Stimulated activated CD4-positive, alpha-beta T cell treated with anti-CD3 and anti-CD28 coated beads, TNF-alpha, amount 100 ng/mL, for 1 hour (primary cell): Measurements from ENCODE around the gene SLC35E1.
"Not testable (repeated sequence)": the region's sequence is repeated elsewhere in the genome, so short reads cannot be mapped to it uniquely, and the experiment has no call there.

Source experiments
- DNase-seq, 3 donors: peaks; one replicate each; pipeline ENCODE4 v3.0.0-alpha.2; 2020; ENCODE audit warnings: low read depth in 3 of 3, low spot score in 1 of 3

The SLC35E1 gene

DNA sequence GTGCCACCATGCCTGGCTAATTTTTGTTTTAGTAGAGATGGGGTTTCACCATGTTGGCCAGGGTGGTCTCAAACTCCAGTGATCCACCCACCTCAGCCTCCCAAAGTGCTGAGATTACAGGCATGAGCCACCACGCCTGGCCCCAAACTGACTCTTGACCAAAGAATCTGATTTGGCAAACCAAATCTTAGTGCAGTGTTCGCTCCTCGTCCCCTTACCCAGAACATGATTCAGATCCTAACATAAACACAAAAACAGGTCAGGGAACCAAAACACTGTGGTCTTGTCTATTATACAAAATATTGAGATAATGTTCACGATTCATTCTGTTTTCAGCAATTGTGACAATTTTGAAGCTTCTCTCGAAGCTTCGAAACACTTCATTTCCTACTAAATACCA lies 20.3 kb downstream of the SLC35E1 start:
- not testable (repeated sequence) for DNase-seq

DNA sequence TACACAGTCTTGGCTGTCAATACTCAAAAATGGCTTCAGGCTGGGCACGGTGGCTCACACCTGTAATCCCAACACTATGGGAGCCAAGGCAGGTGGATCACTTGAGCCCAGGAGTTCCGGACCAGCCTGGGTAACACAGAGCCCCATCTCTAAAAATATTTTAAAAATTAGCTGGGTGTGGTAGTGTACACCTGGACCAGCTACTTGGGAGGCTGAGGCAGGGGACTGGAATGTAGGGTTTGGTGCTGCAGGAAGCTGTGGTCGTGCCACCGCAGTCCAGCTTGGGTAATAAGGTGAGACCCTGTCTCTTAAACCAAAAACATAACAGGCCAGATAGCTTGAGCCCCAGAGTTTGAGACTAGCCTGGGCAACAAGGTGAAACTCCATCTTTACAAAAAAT lies 23.3 kb downstream of the SLC35E1 start:
- no peak for DNase-seq

DNA sequence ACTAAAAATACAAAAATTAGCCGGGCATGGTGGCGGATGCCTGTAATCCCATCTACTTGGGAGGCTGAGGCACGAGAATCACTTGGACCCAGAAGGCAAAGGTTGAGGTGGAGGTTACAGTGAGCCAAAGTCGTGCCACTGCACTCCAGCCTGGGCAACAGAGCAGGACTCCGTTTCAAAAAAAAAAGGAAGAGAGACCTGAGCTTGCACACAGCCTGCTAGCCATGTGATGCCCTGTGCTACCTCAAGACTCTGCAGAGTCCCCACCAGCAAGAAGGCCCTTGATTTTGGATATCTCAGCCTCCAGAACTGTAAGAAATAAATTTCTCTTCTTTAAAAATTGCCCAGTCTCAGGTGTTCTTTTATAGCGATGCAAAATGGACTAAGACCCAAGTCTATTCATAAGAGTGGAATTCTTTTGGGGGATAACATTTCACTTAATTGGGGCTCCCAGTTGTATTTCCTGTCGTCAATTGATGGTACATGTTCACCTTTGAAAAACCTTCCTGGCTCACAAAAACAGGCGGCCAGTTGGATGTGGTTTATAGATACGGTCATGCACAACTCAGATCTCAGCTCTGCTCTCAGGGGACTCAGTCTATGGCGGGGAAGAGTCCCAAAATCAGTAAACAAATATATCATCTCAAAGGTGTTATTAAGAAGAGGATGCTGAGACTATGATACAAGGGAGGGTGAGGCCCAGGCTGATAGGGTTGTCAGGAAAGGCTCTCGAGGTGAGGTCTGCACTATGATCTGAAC lies 27.6 kb downstream of the SLC35E1 start:
- DNase-seq, result no peak

DNA sequence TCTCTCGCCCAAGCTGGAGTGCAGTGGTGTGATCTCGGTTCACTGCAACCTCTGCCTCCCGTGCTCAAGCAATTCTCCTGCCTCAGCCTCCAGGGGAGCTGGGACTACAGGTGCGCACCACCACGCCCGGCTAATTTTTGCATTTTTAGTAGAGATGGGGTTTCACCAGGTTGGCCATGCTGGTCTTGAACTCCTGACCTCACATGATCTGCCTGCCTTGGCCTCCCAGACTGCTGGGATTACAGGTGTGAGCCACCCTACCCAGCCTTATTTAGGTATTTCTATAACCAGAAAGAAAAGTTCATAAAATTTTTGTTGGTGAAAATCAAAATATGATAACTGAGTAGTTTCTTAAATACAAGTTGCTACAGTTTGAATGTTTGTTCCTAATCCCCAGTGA lies 28.5 kb downstream of the SLC35E1 start:
- not testable (repeated sequence) for DNase-seq

DNA sequence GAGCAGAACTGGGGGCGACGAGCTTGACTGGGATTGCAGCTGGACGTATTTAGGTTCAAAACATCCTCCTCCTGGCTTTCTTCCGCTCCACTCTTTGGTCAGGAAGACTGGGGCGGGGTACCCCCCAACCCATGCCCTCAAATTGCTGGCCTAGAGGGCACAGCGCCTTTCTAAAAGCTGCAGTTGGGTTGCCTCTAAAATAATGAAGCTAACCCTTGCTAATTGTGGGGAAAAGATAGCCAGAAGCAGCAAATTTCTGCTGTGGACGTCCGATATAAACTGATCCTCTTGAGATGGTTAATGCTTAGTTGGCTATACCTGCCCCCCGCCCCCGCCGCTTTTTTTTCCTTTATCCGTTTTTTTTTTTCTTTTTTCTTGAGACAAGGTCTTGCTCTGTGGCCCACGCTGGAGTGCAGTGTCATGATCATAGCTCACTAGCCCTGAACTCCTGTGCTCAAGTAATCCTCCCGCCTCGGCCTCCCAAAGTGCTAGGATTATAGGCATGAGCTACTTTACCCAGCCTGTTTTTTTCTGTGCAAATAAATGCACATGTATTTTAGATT lies 29.2 kb downstream of the SLC35E1 start:
- no peak for DNase-seq

DNA sequence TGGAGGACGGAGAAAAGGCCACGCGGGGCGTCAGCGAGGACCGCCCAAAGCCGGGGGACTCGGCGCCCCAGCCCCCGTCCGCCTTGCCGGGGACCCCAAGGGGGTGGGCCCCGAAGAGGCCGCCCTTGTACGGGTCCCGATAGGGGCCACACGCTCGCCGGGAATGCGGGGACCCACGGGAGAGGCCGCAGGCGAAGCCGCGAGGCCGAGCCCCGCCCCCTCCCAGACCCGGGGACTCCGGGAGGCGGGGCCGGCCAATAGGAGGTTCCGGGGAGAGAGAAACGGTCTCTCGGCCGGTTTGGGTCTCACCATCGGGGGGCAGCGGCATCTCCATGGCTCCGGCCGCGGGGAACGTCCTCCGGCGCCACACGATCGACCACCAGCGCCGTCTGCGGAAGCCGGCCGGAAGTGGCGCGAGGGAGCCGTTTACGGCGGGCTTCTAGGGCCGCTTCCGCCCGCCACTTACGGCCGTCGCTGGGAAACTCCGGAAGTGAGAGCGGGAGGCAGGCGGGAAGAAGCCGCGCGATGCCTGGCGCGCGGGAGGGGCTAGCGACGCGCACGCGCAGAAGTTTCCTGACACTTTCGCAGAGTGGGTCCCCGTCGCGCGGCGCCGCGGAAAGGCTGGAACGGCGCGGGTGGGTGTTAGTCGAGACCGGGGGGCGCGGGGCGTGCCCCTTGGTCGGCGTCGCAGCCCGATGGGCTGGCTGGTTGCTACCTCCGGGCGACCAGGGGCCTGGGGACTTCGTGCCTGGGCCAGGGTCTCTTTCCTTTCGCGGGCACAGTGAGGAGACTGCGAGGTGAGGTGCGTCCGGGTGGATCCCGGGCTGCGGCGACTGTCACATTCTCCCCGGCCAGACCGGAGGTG lies 29.9 kb downstream of the SLC35E1 start, which contains the start of gene CHERP:
CHERP (minus strand) TSS at position 393 of the 865 bp plus-strand sequence; CDS start at position 334, 59 bp downstream.
- DNase-seq, result peak; percentile 84 to 89 (median 86)

DNA sequence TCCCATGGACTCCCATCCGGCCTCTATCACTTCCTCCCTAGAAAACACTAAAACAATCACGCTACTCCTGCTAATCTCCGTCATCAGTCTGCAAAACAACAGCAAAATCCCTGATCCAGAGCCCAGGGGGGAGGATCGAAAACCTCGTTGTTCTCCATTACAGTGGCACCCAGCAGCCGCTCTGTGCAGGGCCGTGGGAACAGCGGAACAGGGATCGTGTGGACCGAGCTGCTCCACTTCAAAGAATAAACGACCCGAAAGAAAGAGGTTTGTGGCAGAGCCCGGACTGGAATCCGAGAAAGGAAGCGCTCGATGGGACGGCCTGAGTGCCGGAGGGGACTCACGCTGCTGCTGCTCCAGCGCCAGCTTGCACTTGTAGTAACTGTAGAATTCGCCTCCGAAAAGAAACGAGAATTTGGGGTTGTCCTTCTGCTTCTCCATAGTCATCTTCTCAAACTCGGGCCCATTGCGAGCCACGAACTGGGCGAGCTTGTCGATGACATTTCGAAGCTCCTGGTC lies 30.6 kb downstream of the SLC35E1 start:
- DNase-seq, result no peak

DNA sequence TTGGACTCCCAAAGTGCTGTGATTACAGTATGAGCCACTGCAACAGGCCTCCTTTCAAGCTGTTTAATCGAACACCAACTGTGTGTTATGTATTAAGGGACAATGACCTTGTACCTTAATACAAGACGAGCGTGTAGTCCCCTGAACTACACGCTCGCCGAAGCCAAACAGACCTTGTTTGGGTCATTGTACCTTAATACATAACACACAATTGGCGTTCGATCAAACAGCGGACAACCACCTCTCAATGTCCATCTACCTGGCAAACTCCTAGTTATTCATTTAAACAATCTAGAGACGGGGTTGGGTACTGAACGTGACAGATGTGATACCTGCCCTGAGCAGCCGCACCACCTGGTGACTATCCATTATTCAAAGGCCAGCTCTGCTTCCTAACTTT lies 31.3 kb downstream of the SLC35E1 start:
- no peak for DNase-seq

DNA sequence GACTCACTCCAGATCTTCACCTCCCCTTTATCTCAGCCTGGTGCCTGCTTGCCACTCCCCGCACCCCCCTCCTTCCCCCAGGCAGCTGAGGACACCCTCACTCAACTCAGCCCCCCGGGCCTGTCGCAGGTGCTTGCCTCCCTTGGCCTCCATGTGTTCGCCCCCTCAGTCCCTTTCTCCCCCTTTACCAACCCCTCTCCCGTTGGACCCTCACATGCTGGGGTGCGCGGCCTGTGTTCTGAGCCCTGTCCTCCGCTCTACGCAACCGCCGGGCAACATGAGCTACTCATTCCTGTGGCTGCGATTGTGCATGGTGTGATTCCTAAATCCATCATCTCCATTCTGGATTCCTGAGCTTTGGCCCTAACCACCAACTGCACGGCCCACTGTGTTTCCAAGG lies 35.1 kb downstream of the SLC35E1 start:
- no peak for DNase-seq

DNA sequence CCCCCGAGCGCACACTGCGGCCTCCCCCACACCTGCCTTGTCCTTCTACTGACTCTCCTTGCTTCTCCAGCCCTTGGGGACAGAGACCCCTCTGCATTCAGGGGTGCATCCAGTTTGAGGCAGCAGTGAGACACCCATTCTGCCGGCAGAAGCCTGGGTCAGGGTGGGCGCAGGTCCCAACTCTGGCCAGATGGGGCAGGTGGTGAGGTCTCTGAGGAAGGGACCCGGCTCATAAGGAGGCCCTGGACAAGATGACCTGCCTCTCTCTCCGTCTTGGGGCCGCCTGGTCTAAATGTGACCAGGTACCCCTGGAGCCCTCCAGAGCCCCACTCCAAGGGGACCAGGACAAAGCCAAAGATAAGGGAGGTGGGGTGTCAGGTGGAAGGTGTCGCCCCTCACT lies 36.1 kb downstream of the SLC35E1 start:
- DNase-seq, result no peak

DNA sequence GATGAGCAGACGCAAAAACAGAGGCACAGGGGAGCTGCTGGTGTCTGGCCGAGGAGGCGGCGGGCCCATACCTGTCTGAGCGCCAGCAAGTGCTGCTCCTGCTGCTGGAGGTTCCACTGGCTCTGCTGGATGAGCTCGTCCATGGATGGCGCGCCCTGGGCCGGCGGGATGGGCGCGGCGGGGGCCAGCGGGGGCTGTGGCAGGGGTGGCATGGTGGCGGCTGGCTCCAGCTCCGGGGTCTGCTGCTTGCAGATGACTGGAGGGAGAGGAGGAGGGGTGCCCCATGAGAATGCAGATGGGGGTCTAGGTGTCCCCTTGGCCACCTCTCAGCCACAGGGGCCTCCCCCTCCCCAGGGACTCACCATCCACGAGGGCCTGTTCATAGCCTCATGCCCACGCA lies 36.8 kb downstream of the SLC35E1 start:
- no peak for DNase-seq

DNA sequence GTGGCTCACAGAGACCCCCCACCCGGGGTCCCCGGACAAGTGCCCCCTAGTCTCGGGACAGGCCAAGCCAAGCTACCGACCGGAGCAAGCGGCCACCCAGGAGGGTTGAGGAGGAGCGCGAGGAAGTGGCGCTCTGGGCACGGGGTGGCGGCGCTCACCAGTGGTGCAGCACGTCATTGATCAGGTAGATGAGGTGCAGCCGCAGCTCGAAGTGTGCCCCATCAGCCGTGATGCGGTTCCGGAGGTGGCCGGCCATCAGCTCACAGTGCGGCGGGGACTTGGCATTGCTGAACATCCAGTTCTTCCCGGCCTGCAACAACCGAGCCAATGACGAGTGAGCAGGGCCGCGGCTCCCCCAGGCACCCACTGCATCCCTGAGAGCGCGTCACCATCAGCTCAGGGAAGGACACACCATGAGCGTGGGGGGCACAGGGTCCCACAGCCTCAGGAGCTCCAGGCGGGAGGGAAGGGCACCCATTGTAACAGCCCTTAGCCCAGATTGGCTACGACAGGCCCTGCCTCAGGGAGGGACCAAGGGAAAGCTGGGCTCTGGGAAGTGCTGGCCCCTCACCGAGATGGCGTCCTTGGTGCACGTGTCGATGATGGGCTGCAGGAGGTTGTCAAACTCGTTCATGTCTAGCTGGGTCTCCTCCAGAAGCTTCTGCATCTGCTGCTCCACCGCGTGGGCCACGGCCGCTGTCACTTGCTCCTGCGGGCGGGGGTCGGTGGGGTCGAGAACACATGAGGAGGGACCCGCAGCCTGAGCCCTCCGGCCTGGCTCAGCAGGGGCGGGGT lies 39.6 kb downstream of the SLC35E1 start:
- DNase-seq, result no peak

DNA sequence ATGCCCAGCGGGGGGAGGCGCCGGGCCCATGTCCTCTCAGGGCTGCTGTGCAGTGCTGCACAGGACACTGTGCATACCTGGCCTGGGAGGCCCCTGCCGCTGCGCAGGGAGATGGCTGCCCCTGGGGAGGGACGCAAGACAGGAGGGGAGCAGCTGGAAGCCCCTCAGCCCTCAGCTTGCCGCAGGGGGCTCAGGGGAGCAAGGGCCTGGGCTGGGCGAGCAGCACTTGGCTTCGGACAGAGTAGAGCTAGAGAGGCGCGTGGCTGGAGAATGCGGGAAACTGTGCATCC lies 40.9 kb downstream of the SLC35E1 start:
- no peak for DNase-seq

DNA sequence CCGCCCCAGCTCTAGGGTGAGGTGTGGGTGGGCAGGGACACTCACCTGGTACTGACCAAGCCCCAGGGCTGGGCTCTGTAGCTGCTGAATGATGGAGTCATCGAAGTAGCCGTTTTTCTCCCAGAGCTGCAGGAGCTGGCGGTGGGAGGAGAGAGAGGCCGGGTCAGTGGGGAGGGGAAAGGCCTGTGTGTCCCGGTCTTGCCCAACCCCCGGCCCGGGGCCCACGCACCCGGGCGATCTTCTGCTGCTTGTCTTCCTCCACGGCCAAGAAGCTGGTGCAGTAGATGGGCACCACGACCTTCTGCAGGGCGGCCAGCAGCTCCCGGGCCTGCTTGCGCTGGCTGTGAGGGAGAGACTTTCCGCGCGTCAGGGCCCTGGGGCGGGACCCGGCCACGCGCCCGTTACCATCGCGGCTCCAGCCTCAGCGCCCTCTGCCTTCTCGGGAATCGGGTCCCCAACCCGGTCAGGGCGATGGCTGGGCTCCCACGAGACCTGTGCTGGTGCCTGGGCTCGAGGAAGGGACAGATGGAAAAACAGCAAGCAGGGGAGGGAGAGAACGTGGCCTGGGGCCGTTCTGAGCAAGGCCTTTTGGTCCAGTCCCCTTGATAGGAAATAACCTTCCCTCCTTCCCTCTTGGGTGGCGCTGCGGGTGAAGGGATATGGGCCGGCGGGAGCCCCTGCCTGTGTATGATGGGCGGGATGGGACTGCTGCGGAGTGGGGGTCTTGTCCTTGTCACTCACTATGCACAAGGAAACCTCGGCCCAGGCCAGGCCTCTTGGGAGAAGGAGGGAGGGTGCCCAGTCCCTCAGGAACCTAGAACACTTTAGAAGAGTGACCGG lies 41.5 kb downstream of the SLC35E1 start:
- no peak for DNase-seq

DNA sequence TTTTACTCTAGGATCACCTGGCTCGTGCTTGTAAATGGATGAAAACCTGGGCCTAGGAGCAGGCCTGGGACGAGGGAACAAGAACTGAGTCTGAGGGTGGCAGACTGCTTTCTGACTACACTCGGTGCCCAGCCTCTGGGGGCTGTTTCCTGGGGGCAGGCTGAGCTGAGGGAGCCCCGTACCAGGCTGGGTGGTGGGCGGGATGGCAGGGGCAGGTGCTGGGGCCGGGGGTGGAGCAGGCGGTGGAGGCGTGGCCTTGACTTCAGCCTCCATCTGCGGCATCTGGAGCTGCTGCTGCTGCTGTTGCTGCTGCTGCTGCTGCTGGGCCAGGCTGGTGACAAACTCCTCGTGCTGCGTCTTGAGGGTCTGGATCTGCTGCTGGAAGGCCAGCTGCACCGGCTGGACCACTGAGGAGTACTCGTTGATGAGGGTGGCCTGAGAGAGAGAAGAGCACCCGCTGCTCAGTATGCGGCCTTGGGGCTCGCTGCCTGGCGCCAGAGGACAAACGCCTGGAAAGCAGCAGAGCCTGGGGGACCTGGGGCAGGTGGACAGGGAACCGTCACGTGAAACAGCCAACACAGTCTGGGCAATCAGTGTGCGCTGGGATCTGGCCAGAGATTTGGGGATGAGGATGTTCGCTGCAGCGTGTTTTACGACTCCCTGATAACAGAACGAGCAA lies 42.6 kb downstream of the SLC35E1 start:
- no peak for DNase-seq

DNA sequence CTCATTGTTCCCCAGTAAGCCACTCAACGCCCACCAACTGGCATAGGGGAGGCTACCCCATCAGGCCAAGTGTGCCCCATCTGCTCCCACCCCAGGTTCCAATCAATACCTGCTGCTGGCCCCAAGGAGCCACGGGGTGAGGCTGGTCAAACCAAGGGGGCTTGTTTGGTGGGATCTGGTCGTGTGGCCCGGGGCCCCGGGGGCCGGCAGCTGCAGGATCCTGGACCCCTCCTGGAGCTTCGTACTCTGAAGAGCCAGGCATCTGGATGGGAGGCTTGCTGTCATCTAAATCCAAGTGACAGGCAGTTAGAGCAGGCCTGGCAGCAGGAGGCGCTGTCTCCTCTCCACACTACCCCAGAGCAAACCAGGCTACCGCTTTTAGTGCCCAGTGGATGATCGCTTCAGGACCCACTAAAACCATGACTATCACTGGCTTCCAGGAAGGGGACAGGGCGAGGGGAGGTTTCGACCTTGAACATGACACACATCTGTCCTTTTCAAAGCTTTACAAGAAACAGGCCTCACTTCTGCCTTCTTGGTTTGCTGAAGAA lies 44.2 kb downstream of the SLC35E1 start:
- peak in 1 of 3 donors; percentile 24 for DNase-seq

DNA sequence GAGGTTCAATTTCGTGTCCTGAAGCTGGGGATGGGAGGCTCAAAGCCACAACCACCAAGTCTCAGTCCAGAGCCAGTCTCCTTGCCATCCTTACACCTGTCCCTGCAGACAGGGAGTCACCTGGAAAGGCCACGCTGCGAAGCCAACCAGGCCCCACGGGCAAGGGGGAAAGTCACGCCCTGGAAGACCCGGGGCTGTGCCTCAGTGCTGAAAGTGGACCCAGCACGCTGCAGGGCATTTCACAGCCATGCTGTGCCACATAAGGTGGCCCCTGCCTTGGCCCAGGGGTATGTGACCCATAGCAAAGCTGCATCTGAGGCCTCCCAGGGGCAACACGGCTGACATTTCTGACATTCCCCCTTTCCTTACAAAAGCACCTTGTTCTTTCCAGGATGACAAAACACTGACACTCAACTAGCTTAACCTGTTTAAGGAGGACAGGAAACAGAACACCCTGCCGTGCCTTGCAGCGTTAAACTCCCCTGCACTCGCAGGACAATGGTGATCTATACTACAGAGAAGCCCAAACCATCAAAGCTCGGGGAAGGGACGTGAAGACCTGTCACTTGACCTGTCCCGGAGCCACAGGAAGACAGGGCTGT lies 44.8 kb downstream of the SLC35E1 start:
- DNase-seq, result no peak

DNA sequence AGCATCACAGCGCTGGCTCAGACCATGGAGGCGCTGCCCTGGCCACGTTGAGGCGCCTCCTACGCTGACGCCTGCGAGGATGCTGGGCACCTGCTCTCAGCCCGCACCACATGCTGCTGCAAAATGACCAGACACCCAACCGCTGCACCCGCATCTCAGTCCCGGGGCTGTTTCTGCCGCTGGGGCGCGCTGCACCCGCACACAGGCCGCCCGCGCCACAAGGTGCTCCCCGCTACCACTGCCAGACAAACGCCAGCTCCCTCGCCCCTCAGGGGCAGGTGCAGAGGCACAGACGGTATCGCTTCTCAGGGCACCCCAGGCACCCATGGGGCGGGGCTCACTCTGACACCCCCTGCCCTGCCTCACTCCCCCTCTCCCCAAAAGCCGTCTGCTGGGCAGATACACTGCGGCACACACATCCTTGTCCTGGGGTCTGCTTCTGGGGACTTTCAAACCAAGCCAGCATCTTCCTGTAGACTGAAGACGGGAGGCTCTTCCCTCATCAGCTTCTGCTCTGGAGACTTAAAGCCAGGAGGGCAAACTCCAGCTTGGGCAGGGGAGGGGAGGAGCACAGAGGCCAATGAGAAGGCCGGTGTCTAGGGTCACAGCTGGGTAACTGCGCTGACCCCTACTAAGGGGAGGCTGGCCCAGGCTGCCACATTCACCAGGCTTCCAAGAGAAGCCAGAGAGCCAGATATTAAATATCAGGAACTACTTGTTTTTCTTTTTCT lies 46.3 kb downstream of the SLC35E1 start:
- no peak for DNase-seq
